GM10266 (cell line): Measurements from ENCODE around the gene RBM19.

Source experiments
- DNase-seq: peaks from one replicate; pipeline ENCODE4 v3.0.0; 2012; ENCODE audit errors: extremely low spot score
- CTCF ChIP-seq: IDR thresholded peaks from 2 replicates; pipeline ENCODE4 v1.5.1; 2012; ENCODE audit warnings: mild to moderate bottlenecking, low read depth; ENCODE audit not compliant: control insufficient read depth, insufficient read depth; ENCODE audit errors: missing control alignments

The RBM19 gene

GRCh38 chr12:113914806-113915205 lies 51.3 kb downstream of the RBM19 start:
- DNase-seq, result no peak
- no peak for TF ChIP-seq CTCF

- no peak for DNase-seq
- TF ChIP-seq CTCF, result no peak
These were observed 51.9 kb downstream of the RBM19 start for GRCh38 chr12:113914176-113914575.

GRCh38 chr12:113912760-113913329 lies 53.3 kb downstream of the RBM19 start:
- DNase-seq, result peak; percentile 62

GRCh38 chr12:113911971-113912759 lies 54.0 kb downstream of the RBM19 start:
- no peak for TF ChIP-seq CTCF

More at GRCh38 chr12:113912760-113913329, 53.3 kb downstream of the RBM19 start:
- TF ChIP-seq CTCF, result peak; percentile 81

GRCh38 chr12:113910751-113911272 lies 55.3 kb downstream of the RBM19 start:
- no peak for DNase-seq

More at GRCh38 chr12:113911971-113912759, 54.0 kb downstream of the RBM19 start:
- no peak for DNase-seq

GRCh38 chr12:113909776-113910420 lies 56.2 kb downstream of the RBM19 start:
- TF ChIP-seq CTCF, result no peak

More at GRCh38 chr12:113910751-113911272, 55.3 kb downstream of the RBM19 start:
- no peak for TF ChIP-seq CTCF

GRCh38 chr12:113908584-113909100 lies 57.5 kb downstream of the RBM19 start:
- no peak for DNase-seq
- no peak for TF ChIP-seq CTCF

More at GRCh38 chr12:113909776-113910420, 56.2 kb downstream of the RBM19 start:
- DNase-seq, result no peak
